ENCODE results near the gene ZFYVE16.

DNA sequence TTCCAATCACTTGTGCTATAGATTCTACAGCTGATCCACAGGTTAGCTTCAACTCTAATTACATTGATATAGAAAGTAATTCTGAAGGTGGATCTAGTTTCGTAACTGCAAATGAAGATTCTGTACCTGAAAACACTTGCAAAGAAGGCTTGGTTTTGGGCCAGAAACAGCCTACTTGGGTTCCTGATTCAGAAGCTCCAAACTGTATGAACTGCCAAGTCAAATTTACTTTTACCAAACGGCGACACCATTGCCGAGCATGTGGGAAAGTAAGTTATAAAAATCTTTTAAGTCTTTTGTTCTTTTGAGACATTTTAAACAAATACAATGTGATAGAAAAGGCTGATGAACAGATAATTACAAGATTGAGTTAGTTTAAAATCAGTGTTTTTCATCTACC is 30.9 kb downstream of the ZFYVE16 start:
- TF ChIP-seq, protein P1, sequence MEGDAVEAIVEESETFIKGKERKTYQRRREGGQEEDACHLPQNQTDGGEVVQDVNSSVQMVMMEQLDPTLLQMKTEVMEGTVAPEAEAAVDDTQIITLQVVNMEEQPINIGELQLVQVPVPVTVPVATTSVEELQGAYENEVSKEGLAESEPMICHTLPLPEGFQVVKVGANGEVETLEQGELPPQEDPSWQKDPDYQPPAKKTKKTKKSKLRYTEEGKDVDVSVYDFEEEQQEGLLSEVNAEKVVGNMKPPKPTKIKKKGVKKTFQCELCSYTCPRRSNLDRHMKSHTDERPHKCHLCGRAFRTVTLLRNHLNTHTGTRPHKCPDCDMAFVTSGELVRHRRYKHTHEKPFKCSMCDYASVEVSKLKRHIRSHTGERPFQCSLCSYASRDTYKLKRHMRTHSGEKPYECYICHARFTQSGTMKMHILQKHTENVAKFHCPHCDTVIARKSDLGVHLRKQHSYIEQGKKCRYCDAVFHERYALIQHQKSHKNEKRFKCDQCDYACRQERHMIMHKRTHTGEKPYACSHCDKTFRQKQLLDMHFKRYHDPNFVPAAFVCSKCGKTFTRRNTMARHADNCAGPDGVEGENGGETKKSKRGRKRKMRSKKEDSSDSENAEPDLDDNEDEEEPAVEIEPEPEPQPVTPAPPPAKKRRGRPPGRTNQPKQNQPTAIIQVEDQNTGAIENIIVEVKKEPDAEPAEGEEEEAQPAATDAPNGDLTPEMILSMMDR (IDR thresholded peaks at IDR 0.05): no peak
- no peak for TF ChIP-seq EZH2phosphoT487 (IDR thresholded peaks at IDR 0.05)
- no peak for TF ChIP-seq EZH2 (IDR thresholded peaks at IDR 0.05)

Data from neural progenitor cell (in vitro differentiated cells).